Activated naive CD8-positive, alpha-beta T cell treated with anti-CD3 and anti-CD28 coated beads, Interleukin-2, amount 50 U/mL, for 24 hours (primary cell): ENCODE results near the gene ACOXL.
A peak's percentile ranks its signal among the peaks of the same experiment; 100 is the strongest.

ENCODE experiments used
- ATAC-seq: fragments of 150-1000 bp; cut with Tn5 transposase; one replicate; pipeline ENCODE4 v1.10.0; 2021
- DNase-seq: peaks from one replicate; pipeline ENCODE4 v3.0.0; 2021
- H3K27ac Mint-ChIP-seq: one replicate; pipeline ENCODE4 v1.8.0; 2021; ENCODE audit warnings: mild to moderate bottlenecking, mixed read lengths
- H3K27me3 Mint-ChIP-seq: one replicate; pipeline ENCODE4 v1.8.0; 2021; ENCODE audit warnings: mixed read lengths
- H3K36me3 Mint-ChIP-seq: one replicate; pipeline ENCODE4 v1.8.0; 2021; ENCODE audit warnings: low read depth, mixed read lengths
- H3K4me1 Mint-ChIP-seq: one replicate; pipeline ENCODE4 v1.8.0; 2021; ENCODE audit warnings: mixed read lengths
- H3K4me3 Mint-ChIP-seq: one replicate; pipeline ENCODE4 v1.8.0; 2021; ENCODE audit warnings: mild to moderate bottlenecking, moderate library complexity, mixed read lengths
- H3K9me3 Mint-ChIP-seq: one replicate; pipeline ENCODE4 v1.8.0; 2021; ENCODE audit warnings: mixed read lengths

ACOXL gene

GRCh38 chr2:111138839-111139238 is 406.5 kb downstream of the ACOXL start:
- peaks cover 80% of the 10 kb centered on the region for H3K36me3 Mint-ChIP-seq
- DNase-seq, result no peak
- H3K9me3 Mint-ChIP-seq, result no peaks in the 10 kb centered on the region
- H3K4me1 Mint-ChIP-seq, result peaks cover 18% of the 10 kb centered on the region
- H3K27me3 Mint-ChIP-seq, result no peaks in the 10 kb centered on the region
- no peak overlapping the region for H3K4me3 Mint-ChIP-seq
- ATAC-seq, result no peak
- no peak overlapping the region for H3K27ac Mint-ChIP-seq

GRCh38 chr2:111139637-111140317 is 407.4 kb downstream of the ACOXL start:
- Mint-ChIP-seq H3K36me3 (peaks cover 76% of the 10 kb centered on the region), H3K27me3 (no peaks in the 10 kb centered on the region)

DNA sequence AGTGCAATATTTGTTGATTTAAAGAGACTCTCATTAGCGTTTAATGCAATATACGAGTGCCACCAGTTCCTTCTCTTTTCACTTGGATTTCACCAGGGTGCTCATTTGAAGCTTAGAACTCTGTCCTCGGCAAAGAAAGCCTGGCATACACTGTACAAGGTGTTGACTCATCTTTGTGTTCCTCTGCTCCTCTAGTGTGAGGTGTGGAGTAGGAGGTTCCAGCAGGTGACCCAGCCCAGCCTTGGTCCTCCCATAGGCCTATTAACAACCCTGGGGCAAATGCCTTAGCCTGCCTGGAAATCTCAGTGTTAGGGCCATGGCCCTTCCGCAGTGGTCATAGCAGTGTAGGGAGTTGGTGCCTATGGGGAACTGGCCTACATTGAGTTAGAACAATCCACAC is 408.4 kb downstream of the ACOXL start:
- H3K27ac Mint-ChIP-seq, result no peak overlapping the region
- DNase-seq (no peak), ATAC-seq (peak; percentile 13)
- no peak overlapping the region for H3K4me3 Mint-ChIP-seq
- H3K36me3 Mint-ChIP-seq, result peaks cover 77% of the 10 kb centered on the region
- no peaks in the 10 kb centered on the region for H3K9me3 Mint-ChIP-seq
- no peaks in the 10 kb centered on the region for H3K27me3 Mint-ChIP-seq
- peaks cover 25% of the 10 kb centered on the region for H3K4me1 Mint-ChIP-seq

More at GRCh38 chr2:111139637-111140317, 407.4 kb downstream of the ACOXL start:
- Mint-ChIP-seq H3K4me3 (no peak overlapping the region), H3K4me1 (peaks cover 15% of the 10 kb centered on the region), H3K9me3 (no peaks in the 10 kb centered on the region), H3K27ac (no peak overlapping the region)
- no peak for ATAC-seq
- no peak for DNase-seq

DNA sequence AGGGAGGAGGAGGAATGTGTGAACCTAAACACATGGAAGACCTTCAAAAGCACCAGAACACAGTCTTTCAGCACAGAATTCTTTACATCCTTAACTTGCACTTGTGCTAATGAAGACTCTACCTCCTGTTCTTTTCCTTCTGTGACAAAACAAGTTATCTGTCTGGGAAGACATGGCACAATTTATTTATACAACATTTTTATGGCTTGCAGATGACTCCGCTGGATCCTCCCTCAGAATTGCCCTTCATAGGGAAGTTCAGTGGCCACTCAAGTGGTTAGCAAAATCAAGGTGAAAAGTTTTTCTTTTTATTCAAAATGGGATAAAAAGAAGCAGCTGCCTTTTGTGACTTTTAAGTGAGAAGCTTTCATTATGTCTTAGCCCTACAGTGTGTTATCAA is 409.7 kb downstream of the ACOXL start:
- H3K36me3 Mint-ChIP-seq, result peaks cover 75% of the 10 kb centered on the region

GRCh38 chr2:111143107-111143842 is 410.9 kb downstream of the ACOXL start:
- no peak overlapping the region for H3K4me3 Mint-ChIP-seq

More for the DNA sequence above, 409.7 kb downstream of the ACOXL start:
- DNase-seq, result no peak
- no peaks in the 10 kb centered on the region for H3K9me3 Mint-ChIP-seq
- ATAC-seq, result no peak
- peaks cover 35% of the 10 kb centered on the region for H3K4me1 Mint-ChIP-seq
- no peak overlapping the region for H3K27ac Mint-ChIP-seq
- H3K4me3 Mint-ChIP-seq, result no peak overlapping the region
- H3K27me3 Mint-ChIP-seq, result no peaks in the 10 kb centered on the region

GRCh38 chr2:111143843-111144198 is 411.4 kb downstream of the ACOXL start:
- ATAC-seq (no peak), DNase-seq (no peak)
- H3K4me3 Mint-ChIP-seq, result no peak overlapping the region
- peaks cover 41% of the 10 kb centered on the region for H3K4me1 Mint-ChIP-seq
- no peak overlapping the region for H3K27ac Mint-ChIP-seq
- no peaks in the 10 kb centered on the region for H3K27me3 Mint-ChIP-seq
- H3K9me3 Mint-ChIP-seq, result no peaks in the 10 kb centered on the region
- peaks cover 75% of the 10 kb centered on the region for H3K36me3 Mint-ChIP-seq

More at GRCh38 chr2:111143107-111143842, 410.9 kb downstream of the ACOXL start:
- ATAC-seq (no peak), DNase-seq (no peak)
- Mint-ChIP-seq H3K27me3 (no peaks in the 10 kb centered on the region), H3K27ac (no peak overlapping the region), H3K4me1 (peaks cover 36% of the 10 kb centered on the region), H3K36me3 (peaks cover 76% of the 10 kb centered on the region), H3K9me3 (no peaks in the 10 kb centered on the region)

DNA sequence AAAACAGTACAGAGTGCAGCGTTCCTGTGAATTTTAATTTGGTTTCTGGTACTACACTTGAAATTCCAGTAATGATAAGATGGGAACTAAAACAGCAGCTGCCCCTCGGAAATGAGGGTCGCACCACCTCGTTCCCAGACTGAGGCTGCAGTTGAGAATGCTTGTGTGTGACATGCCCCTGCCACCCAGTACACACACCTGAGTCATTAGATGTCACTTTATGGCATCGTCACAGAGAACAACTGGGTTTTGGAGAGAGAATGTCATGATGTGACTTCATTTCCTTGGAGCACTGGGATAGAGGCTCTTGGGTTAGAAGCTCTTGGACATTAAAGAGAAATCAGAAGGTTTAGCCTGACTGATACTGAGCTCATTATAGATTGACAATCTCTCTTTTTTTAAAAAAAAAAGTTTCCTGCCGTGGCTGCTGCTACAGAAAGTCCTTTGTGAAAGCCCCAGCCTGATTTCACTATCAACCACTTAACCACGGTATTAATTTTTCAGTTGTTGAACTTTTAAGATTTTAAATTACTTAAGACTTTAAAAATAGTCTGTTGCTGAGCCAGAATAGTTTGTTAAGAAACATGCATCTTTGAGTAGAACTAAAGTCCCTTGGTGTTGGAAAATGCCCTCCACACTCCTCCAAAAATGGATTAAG is 412.9 kb downstream of the ACOXL start:
- Mint-ChIP-seq H3K27ac (no peak overlapping the region), H3K4me1 (peaks cover 49% of the 10 kb centered on the region), H3K9me3 (no peaks in the 10 kb centered on the region), H3K4me3 (no peak overlapping the region), H3K36me3 (peaks cover 73% of the 10 kb centered on the region), H3K27me3 (no peaks in the 10 kb centered on the region)
- DNase-seq (no peak), ATAC-seq (peak; percentile 48)

- peaks cover 71% of the 10 kb centered on the region for H3K36me3 Mint-ChIP-seq
Measured at GRCh38 chr2:111145951-111146350, 413.6 kb downstream of the ACOXL start.

DNA sequence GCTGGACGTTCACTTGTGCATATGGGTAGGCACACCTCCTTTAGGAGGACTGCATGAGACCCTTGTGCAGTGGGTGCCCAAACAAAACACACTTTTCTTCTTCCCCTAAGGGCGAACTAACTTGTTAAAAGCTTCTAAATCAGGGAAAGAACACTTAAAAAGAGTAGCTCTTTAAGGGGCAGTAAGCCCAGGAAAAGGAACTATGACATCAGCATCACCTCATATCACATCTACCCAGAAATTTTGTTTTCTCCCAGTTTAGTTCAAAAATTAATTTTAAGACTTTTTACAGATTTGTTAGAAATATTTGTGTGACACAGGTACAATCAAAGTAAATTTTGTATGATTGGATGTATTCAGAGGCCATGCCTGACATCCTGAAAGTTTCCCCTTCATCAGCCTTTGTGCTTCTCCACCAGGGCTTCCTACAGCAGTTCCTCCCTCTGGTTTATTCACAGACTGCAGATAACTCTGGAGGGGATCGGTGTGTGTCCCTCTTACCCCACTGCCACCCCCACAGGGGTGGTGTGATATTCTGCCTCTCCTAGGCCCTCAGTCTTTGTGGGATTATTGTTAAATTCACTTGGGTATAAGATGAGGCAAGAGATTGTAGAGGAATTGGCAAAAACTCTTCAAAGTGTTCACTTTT is 416.0 kb downstream of the ACOXL start:
- ATAC-seq, result no peak
- Mint-ChIP-seq H3K9me3 (no peaks in the 10 kb centered on the region), H3K4me1 (peaks cover 44% of the 10 kb centered on the region), H3K36me3 (peaks cover 73% of the 10 kb centered on the region), H3K27me3 (no peaks in the 10 kb centered on the region), H3K27ac (no peak overlapping the region), H3K4me3 (no peak overlapping the region)
- DNase-seq, result no peak

More at GRCh38 chr2:111145951-111146350, 413.6 kb downstream of the ACOXL start:
- Mint-ChIP-seq H3K4me1 (peaks cover 49% of the 10 kb centered on the region), H3K9me3 (no peaks in the 10 kb centered on the region), H3K4me3 (no peak overlapping the region), H3K27me3 (no peaks in the 10 kb centered on the region), H3K27ac (no peak overlapping the region)
- ATAC-seq, result no peak
- DNase-seq, result no peak

DNA sequence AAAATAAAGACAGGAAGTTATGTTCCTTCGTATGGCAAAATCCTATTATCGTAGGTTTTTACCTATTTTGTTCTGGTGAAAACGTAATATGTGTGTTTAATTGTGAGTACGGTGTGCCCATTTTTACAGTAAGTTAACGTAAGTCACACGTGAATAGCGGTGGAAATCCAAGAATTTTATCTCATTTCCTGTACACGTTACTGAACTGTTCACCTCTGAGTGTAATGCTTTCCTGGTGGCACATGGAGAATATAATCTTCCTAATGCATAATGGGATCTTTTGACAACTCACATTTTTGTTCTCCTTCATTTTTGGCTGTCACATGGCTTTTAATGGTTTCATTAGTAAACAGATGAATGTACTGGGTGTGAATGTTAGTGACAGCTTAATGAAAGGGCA is 416.6 kb downstream of the ACOXL start:
- H3K36me3 Mint-ChIP-seq, result peaks cover 74% of the 10 kb centered on the region
- no peak overlapping the region for H3K27ac Mint-ChIP-seq
- ATAC-seq (no peak), DNase-seq (no peak)
- no peaks in the 10 kb centered on the region for H3K27me3 Mint-ChIP-seq
- peaks cover 43% of the 10 kb centered on the region for H3K4me1 Mint-ChIP-seq
- no peaks in the 10 kb centered on the region for H3K9me3 Mint-ChIP-seq
- H3K4me3 Mint-ChIP-seq, result no peak overlapping the region

- H3K27me3 Mint-ChIP-seq, result no peaks in the 10 kb centered on the region
Measured at GRCh38 chr2:111149882-111150455, 417.6 kb downstream of the ACOXL start.

GRCh38 chr2:111154758-111155157 is 422.4 kb downstream of the ACOXL start:
- H3K27me3 Mint-ChIP-seq, result no peaks in the 10 kb centered on the region
- no peak overlapping the region for H3K4me3 Mint-ChIP-seq
- DNase-seq (no peak), ATAC-seq (no peak)
- H3K4me1 Mint-ChIP-seq, result peaks cover 47% of the 10 kb centered on the region
- H3K27ac Mint-ChIP-seq, result no peak overlapping the region
- no peaks in the 10 kb centered on the region for H3K9me3 Mint-ChIP-seq
- H3K36me3 Mint-ChIP-seq, result peaks cover 87% of the 10 kb centered on the region

More at GRCh38 chr2:111149882-111150455, 417.6 kb downstream of the ACOXL start:
- no peaks in the 10 kb centered on the region for H3K9me3 Mint-ChIP-seq
- DNase-seq (no peak), ATAC-seq (no peak)
- H3K4me1 Mint-ChIP-seq, result peaks cover 41% of the 10 kb centered on the region
- no peak overlapping the region for H3K4me3 Mint-ChIP-seq
- H3K36me3 Mint-ChIP-seq, result peaks cover 78% of the 10 kb centered on the region
- no peak overlapping the region for H3K27ac Mint-ChIP-seq

- H3K9me3 Mint-ChIP-seq, result no peaks in the 10 kb centered on the region
- peak overlapping the region; percentile 80 for H3K27ac Mint-ChIP-seq
- no peak for DNase-seq
- H3K4me1 Mint-ChIP-seq, result peaks cover 49% of the 10 kb centered on the region
- H3K4me3 Mint-ChIP-seq, result no peak overlapping the region
- no peak for ATAC-seq
- H3K27me3 Mint-ChIP-seq, result peaks cover 2% of the 10 kb centered on the region
- peaks cover 87% of the 10 kb centered on the region for H3K36me3 Mint-ChIP-seq
Measured at GRCh38 chr2:111155610-111156009, 423.2 kb downstream of the ACOXL start.

DNA sequence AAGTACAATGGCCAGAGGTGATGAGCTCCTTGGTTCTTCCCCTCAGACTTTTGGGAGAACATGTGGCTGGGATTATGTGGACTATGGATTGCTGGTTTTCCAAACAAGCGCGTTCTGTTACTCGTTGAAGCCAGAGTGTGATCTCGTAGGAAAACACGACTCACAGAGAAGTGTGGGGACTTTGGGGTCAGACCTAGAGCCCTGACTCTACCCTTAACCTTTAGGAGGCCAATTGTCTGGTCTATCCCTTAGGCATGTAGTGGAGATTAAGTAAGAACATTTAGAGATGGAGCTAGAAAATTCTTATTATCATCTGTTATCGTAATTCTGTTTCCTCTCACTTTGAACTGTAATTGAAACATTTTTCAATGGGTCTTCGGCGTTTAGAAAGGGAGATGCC is 424.2 kb downstream of the ACOXL start:
- peak overlapping the region; percentile 80 for H3K27ac Mint-ChIP-seq
- ATAC-seq (no peak), DNase-seq (no peak)
- H3K4me3 Mint-ChIP-seq, result peak overlapping the region; percentile 51
- H3K4me1 Mint-ChIP-seq, result peaks cover 56% of the 10 kb centered on the region
- peaks cover 88% of the 10 kb centered on the region for H3K36me3 Mint-ChIP-seq
- H3K9me3 Mint-ChIP-seq, result no peaks in the 10 kb centered on the region
- H3K27me3 Mint-ChIP-seq, result peaks cover 2% of the 10 kb centered on the region
